ENCODE measurements around the gene ACSF2. TPM values are rescaled to one million over a fixed set of nuclear protein-coding genes. Genes with fewer than 3 reads are reported as not detected.
A peak's percentile ranks its signal among the peaks of the same experiment; 100 is the strongest.

ACSF2 gene
- total and polyA plus RNA-seq, 2 of the 13 experiments (the other 11 are each of a cell fraction or from before 2014, with no cell fraction given) = 87.3 to 109 TPM

DNA sequence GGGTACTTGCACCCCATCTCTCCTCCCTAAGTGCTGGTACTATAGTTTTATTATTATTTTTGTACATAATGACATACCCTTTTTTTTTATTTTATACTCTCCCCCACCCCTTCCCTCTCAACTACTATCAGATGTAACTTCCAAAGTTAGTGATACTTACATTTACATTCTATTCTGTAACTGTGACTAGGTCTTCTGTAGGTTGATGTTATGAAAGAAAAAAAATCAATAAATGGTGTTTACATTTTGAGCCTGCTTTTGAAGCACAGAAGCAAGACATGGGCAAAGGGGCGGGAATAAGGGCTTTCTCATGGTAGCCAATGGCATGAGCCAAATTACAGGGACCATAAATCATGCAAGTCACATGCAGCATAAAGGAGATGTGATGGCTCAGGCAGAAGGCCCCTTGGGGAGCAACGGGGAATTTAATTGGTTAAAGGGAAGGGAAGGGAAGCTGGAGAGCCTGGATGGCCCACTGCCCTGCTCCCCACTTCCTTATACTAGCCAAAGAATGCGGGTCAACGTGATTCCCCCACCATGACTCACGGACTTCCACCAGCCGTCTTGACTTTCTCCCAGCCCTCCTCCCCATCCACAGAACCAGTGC is 2.4 kb upstream of the ACSF2 start (continued):
- no peak for TF ChIP-seq STAG1 (CRISPR knock-in tag; IDR thresholded peaks at IDR 0.05)
- no peak for TF ChIP-seq IRX3 (CRISPR knock-in tag; IDR thresholded peaks at IDR 0.05; ENCODE audit: borderline replicate concordance, low read depth)
- TF ChIP-seq KAT8 (CRISPR knock-in tag; IDR thresholded peaks at IDR 0.05) = peak; percentile 88
- no peak for TF ChIP-seq KDM5A (IDR thresholded peaks at IDR 0.05; ENCODE audit: borderline replicate concordance, low read length)
- peak; percentile 78; the same call in 1 of the 2 replicates for TF ChIP-seq YEATS2 (CRISPR knock-in tag; IDR thresholded peaks at IDR 0.05; ENCODE audit: borderline replicate concordance)
- TF ChIP-seq ZNF230 (CRISPR knock-in tag; IDR thresholded peaks at IDR 0.05) = no peak
- TF ChIP-seq, protein P1, sequence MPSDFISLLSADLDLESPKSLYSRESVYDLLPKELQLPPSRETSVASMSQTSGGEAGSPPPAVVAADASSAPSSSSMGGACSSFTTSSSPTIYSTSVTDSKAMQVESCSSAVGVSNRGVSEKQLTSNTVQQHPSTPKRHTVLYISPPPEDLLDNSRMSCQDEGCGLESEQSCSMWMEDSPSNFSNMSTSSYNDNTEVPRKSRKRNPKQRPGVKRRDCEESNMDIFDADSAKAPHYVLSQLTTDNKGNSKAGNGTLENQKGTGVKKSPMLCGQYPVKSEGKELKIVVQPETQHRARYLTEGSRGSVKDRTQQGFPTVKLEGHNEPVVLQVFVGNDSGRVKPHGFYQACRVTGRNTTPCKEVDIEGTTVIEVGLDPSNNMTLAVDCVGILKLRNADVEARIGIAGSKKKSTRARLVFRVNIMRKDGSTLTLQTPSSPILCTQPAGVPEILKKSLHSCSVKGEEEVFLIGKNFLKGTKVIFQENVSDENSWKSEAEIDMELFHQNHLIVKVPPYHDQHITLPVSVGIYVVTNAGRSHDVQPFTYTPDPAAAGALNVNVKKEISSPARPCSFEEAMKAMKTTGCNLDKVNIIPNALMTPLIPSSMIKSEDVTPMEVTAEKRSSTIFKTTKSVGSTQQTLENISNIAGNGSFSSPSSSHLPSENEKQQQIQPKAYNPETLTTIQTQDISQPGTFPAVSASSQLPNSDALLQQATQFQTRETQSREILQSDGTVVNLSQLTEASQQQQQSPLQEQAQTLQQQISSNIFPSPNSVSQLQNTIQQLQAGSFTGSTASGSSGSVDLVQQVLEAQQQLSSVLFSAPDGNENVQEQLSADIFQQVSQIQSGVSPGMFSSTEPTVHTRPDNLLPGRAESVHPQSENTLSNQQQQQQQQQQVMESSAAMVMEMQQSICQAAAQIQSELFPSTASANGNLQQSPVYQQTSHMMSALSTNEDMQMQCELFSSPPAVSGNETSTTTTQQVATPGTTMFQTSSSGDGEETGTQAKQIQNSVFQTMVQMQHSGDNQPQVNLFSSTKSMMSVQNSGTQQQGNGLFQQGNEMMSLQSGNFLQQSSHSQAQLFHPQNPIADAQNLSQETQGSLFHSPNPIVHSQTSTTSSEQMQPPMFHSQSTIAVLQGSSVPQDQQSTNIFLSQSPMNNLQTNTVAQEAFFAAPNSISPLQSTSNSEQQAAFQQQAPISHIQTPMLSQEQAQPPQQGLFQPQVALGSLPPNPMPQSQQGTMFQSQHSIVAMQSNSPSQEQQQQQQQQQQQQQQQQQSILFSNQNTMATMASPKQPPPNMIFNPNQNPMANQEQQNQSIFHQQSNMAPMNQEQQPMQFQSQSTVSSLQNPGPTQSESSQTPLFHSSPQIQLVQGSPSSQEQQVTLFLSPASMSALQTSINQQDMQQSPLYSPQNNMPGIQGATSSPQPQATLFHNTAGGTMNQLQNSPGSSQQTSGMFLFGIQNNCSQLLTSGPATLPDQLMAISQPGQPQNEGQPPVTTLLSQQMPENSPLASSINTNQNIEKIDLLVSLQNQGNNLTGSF (CRISPR knock-in tag; IDR thresholded peaks at IDR 0.05) = no peak
- peak; percentile 24; the same call in 1 of the 2 replicates for TF ChIP-seq EHMT2 (IDR thresholded peaks at IDR 0.05; ENCODE audit: borderline replicate concordance, low read depth, low read length)
- TF ChIP-seq CBFB (CRISPR knock-in tag; IDR thresholded peaks at IDR 0.05) = no peak
- TF ChIP-seq, protein P2, sequence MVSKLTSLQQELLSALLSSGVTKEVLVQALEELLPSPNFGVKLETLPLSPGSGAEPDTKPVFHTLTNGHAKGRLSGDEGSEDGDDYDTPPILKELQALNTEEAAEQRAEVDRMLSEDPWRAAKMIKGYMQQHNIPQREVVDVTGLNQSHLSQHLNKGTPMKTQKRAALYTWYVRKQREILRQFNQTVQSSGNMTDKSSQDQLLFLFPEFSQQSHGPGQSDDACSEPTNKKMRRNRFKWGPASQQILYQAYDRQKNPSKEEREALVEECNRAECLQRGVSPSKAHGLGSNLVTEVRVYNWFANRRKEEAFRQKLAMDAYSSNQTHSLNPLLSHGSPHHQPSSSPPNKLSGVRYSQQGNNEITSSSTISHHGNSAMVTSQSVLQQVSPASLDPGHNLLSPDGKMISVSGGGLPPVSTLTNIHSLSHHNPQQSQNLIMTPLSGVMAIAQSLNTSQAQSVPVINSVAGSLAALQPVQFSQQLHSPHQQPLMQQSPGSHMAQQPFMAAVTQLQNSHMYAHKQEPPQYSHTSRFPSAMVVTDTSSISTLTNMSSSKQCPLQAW (CRISPR knock-in tag; IDR thresholded peaks at IDR 0.05) = no peak
- TF ChIP-seq ZNF562 (CRISPR knock-in tag; IDR thresholded peaks at IDR 0.05; ENCODE audit: borderline replicate concordance) = no peak
- TF ChIP-seq GPN1 (CRISPR knock-in tag; IDR thresholded peaks at IDR 0.05; ENCODE audit: borderline replicate concordance) = no peak
- TF ChIP-seq ZNF879 (CRISPR knock-in tag; IDR thresholded peaks at IDR 0.05) = no peak
- TF ChIP-seq, protein P3, sequence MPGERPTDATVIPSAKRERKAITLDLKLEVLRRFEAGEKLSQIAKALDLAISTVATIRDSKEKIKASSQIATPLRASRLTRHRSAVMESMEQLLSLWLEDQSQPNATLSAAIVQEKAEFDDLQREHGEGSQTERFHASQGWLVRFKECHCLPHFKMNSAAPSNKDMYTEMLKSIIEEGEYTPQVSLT (CRISPR knock-in tag; IDR thresholded peaks at IDR 0.05; ENCODE audit: borderline replicate concordance, low read depth) = no peak
- TF ChIP-seq ZNF10 (CRISPR knock-in tag; IDR thresholded peaks at IDR 0.05; ENCODE audit: borderline replicate concordance, low read depth) = no peak
- TF ChIP-seq ZNF253 (CRISPR knock-in tag; IDR thresholded peaks at IDR 0.05; ENCODE audit: borderline replicate concordance) = no peak
- TF ChIP-seq MIXL1 (CRISPR knock-in tag; IDR thresholded peaks at IDR 0.05) = peak; percentile 78
- no peak for TF ChIP-seq RBFOX2 (IDR thresholded peaks at IDR 0.05; ENCODE audit: low read depth, low read length)
- TF ChIP-seq, protein P4, sequence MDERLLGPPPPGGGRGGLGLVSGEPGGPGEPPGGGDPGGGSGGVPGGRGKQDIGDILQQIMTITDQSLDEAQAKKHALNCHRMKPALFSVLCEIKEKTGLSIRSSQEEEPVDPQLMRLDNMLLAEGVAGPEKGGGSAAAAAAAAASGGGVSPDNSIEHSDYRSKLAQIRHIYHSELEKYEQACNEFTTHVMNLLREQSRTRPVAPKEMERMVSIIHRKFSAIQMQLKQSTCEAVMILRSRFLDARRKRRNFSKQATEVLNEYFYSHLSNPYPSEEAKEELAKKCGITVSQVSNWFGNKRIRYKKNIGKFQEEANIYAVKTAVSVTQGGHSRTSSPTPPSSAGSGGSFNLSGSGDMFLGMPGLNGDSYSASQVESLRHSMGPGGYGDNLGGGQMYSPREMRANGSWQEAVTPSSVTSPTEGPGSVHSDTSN (CRISPR knock-in tag; IDR thresholded peaks at IDR 0.05) = peak; percentile 80
- TF ChIP-seq HOXA9 (CRISPR knock-in tag; IDR thresholded peaks at IDR 0.05; ENCODE audit: borderline replicate concordance) = peak; percentile 100
- TF ChIP-seq ZNF713 (CRISPR knock-in tag; IDR thresholded peaks at IDR 0.05) = no peak
- no peak for TF ChIP-seq TRIM24 (CRISPR knock-in tag; IDR thresholded peaks at IDR 0.05)
- no peak for TF ChIP-seq MED13 (CRISPR knock-in tag; IDR thresholded peaks at IDR 0.05)

Data from HepG2 (cell line).